Left ventricle myocardium inferior (tissue), 1 donor: ENCODE measurements around the gene BTAF1. TPM values are rescaled to one million over a fixed set of nuclear protein-coding genes. Genes with fewer than 3 reads are reported as not detected.

Experiments
- DNase-seq: peaks from one replicate; pipeline ENCODE4 v3.0.0-alpha.2; 2020
- H3K27ac ChIP-seq: fragments of 200-600 bp; replicated peaks from 2 replicates; pipeline ENCODE4 v1.8.0; 2021
- H3K27me3 ChIP-seq: fragments of 200-600 bp; 2 replicates; pipeline ENCODE4 v1.8.0; 2021; ENCODE audit warnings: low read depth
- H3K36me3 ChIP-seq: fragments of 200-600 bp; 2 replicates; pipeline ENCODE4 v1.8.0; 2021
- H3K4me1 ChIP-seq: fragments of 200-600 bp; 2 replicates; pipeline ENCODE4 v1.8.0; 2021
- H3K4me3 ChIP-seq: fragments of 200-600 bp; 2 replicates; pipeline ENCODE4 v1.8.0; 2021; ENCODE audit warnings: mild to moderate bottlenecking, moderate library complexity
- H3K9me3 ChIP-seq: fragments of 200-600 bp; replicated peaks from 2 replicates; pipeline ENCODE4 v1.8.0; 2021
- CTCF ChIP-seq: fragments of 200-600 bp; IDR thresholded peaks from 2 replicates; pipeline ENCODE4 v1.8.0; 2021; ENCODE audit warnings: antibody characterized with exemption, mild to moderate bottlenecking, borderline replicate concordance
- intact Hi-C: fragments of 100-400 bp; cut with micrococcal nuclease; formaldehyde crosslinking; loops from one replicate; pipeline ENCODE4 v1.11.0; 2022
- total RNA-seq: library from RNA; stranded (reverse); fragmentation: NEBNext Ultra II Directional; extraction: Animal tissue kit (Norgen Biotek cat#: 25700); gene quantifications from one replicate; pipeline ENCODE4 v1.2.1, GENCODE V29; 2021
- donor health status: DM: no; HTN: yes; CAD: no; lungs with severe emphysema.

The BTAF1 gene
- total RNA-seq, 1 donor from 2014 or later = 11.7 TPM

DNA sequence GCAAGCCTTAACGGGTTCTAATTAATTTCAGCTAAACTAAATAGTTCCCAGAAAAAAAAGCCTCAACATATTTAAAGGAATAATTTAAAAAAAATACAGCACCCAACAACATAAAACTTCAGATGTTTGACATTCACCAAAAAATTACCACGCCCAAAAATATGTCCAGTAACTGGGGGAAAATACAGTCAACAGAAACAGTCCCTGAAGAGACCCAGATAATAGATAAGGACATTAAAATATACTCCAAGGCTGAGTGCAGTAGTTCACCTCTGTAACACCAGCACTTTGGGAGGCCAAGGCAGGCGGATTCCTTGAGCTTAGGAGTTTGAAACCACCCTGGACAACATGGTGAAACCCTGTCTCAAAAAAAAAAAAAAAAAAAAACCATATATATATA lies 78.0 kb downstream of the BTAF1 start:
- no peaks in the 10 kb centered on the region for H3K4me1 ChIP-seq
- no peak for TF ChIP-seq CTCF
- peaks cover 80% of the 10 kb centered on the region for H3K36me3 ChIP-seq
- peaks cover 12% of the 10 kb centered on the region for H3K9me3 ChIP-seq
- H3K4me3 ChIP-seq = no peak overlapping the region
- H3K27me3 ChIP-seq = no peaks in the 10 kb centered on the region
- intact Hi-C loops = no loop called here
- no peak overlapping the region for H3K27ac ChIP-seq
- DNase-seq = no peak

GRCh38 chr10:92001995-92002394 lies 78.4 kb downstream of the BTAF1 start:
- peaks cover 77% of the 10 kb centered on the region for H3K36me3 ChIP-seq
- DNase-seq = no peak
- no peaks in the 10 kb centered on the region for H3K27me3 ChIP-seq
- H3K27ac ChIP-seq = no peak overlapping the region
- no peak for TF ChIP-seq CTCF
- intact Hi-C loops = no loop called here
- H3K4me3 ChIP-seq = no peak overlapping the region
- H3K9me3 ChIP-seq = peaks cover 12% of the 10 kb centered on the region
- H3K4me1 ChIP-seq = no peaks in the 10 kb centered on the region

- no peak for DNase-seq
- Histone ChIP-seq H3K9me3 (peaks cover 12% of the 10 kb centered on the region), H3K27ac (no peak overlapping the region), H3K36me3 (peaks cover 67% of the 10 kb centered on the region), H3K4me1 (no peaks in the 10 kb centered on the region), H3K4me3 (no peak overlapping the region), H3K27me3 (no peaks in the 10 kb centered on the region)
- TF ChIP-seq CTCF = no peak
- intact Hi-C loops = no loop called here
Observed at GRCh38 chr10:92003258-92003657, 79.7 kb downstream of the BTAF1 start.

DNA sequence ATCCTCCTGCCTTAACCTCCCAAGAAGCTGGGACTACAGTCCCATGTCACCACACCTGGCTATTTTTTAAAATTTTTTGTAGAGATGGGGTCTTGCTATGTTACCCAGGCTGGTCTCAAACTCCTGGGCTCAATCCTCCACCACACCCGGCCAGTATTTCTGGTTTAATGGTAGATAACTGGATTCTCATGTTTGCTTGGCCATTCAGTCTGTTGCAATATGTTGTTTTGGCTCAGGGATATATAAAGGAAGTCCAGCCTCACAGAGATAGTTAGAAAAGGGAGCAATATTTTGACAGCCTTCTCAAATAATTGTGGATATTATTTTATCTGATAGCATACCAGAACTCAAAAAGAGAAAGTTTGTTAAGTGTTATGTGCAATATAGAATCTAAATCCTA lies 82.4 kb downstream of the BTAF1 start:
- H3K4me1 ChIP-seq = no peaks in the 10 kb centered on the region
- DNase-seq = no peak
- H3K27ac ChIP-seq = no peak overlapping the region
- no peak for TF ChIP-seq CTCF
- H3K9me3 ChIP-seq = peaks cover 12% of the 10 kb centered on the region
- no peak overlapping the region for H3K4me3 ChIP-seq
- intact Hi-C loops = no loop called here
- H3K27me3 ChIP-seq = no peaks in the 10 kb centered on the region
- H3K36me3 ChIP-seq = peaks cover 68% of the 10 kb centered on the region

DNA sequence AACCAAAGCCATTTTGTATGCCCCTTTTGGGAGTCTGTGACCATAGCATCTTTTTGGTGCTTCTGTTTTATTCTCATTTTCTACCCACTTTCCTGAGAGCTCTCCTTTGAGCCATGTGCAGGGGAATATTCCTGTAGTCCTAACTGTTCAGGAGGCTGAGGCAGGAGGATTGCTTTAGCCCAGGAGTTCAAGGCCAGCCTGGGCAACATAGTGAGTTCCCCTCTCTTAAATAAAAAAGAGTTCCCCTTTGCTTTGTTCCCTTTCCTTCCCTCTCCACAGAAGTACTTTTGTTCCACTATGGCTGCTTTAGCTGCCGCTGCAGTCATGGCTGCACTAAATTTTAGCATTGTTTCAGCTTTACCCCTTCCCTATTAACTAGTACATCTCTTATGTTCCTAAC lies 85.9 kb downstream of the BTAF1 start:
- DNase-seq = no peak
- Histone ChIP-seq H3K36me3 (peaks cover 70% of the 10 kb centered on the region), H3K9me3 (peaks cover 7% of the 10 kb centered on the region), H3K27ac (no peak overlapping the region), H3K4me3 (no peak overlapping the region), H3K27me3 (no peaks in the 10 kb centered on the region), H3K4me1 (no peaks in the 10 kb centered on the region)
- TF ChIP-seq CTCF = no peak
- intact Hi-C loops = no loop called here

DNA sequence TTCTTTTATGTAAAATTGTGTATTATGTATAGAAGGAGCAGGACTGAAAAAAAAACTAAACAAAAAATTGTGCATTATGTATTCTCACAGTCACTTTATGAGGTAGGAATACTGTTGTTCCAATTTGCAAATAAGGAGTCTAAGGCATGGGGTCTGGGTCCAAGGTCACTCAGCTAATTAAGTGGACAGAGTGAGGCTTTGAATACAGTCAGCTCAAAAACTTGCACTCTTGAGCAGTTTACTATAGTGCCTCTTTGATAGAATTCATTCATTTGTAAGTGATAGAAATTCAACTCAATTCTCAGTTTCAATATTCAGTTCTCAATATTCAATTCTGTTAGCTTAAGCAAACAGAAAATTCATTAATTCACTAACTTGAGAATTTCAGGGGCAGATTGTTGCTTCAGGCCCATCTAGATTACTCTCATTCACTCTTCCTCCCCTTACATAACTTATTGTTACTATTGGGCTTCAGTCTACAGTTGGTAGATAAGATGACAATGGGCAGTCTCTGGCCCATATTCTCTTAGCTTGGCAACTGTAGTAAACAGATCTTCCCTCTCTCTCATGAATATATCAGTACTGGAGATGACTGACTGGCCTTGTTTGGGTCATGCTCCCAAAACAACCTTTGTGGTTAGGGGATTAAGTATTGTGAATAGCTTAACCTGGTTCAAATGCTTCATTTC lies 86.6 kb downstream of the BTAF1 start:
- H3K36me3 ChIP-seq = peaks cover 70% of the 10 kb centered on the region
- H3K27ac ChIP-seq = no peak overlapping the region
- H3K27me3 ChIP-seq = no peaks in the 10 kb centered on the region
- no peak for TF ChIP-seq CTCF
- no peak overlapping the region for H3K4me3 ChIP-seq
- peaks cover under 1% of the 10 kb centered on the region for H3K9me3 ChIP-seq
- no peak for DNase-seq
- no peaks in the 10 kb centered on the region for H3K4me1 ChIP-seq
- intact Hi-C loops = no loop called here
